Activated CD4-positive, alpha-beta T cell treated with anti-CD3 and anti-CD28 coated beads for 36 hours (primary cell): ENCODE data around the gene PRKCA. TPM values are rescaled to one million over a fixed set of nuclear protein-coding genes. Genes with fewer than 3 reads are reported as not detected.
A peak's percentile ranks its signal among the peaks of the same experiment; 100 is the strongest.
"Not testable (repeated sequence)": the region's sequence is repeated elsewhere in the genome, so short reads cannot be mapped to it uniquely, and the experiment has no call there.

Experiments
- ATAC-seq: fragments of 200-7000 bp; cut with Tn5 transposase; one replicate; pipeline ENCODE4 v1.10.0; 2021; ENCODE audit warnings: mild to moderate bottlenecking, moderate library complexity
- CTCF ChIA-PET: fragments of 350-600 bp; sonication (Branson Sonifier 250); formaldehyde crosslinking; loops from one replicate; lab custom pipeline; 2021; ENCODE audit warnings: antibody characterized with exemption; lab: Charles Lee
- POLR2A ChIA-PET: fragments of 350-600 bp; sonication (Branson Sonifier 250); formaldehyde crosslinking; loops from one replicate; lab custom pipeline; 2021; ENCODE audit warnings: antibody characterized with exemption, inconsistent platforms; lab: Charles Lee
- DNase-seq: peaks from one replicate; pipeline ENCODE4 v3.0.0-alpha.2; 2020
- H3K27ac Mint-ChIP-seq: one replicate; pipeline ENCODE4 v1.8.0; 2021; ENCODE audit warnings: mixed read lengths
- H3K27me3 Mint-ChIP-seq: one replicate; pipeline ENCODE4 v1.8.0; 2021; ENCODE audit warnings: mixed read lengths
- H3K36me3 Mint-ChIP-seq: one replicate; pipeline ENCODE4 v1.8.0; 2021; ENCODE audit warnings: low read depth, mixed read lengths
- H3K4me1 Mint-ChIP-seq: one replicate; pipeline ENCODE4 v1.8.0; 2021; ENCODE audit warnings: mixed read lengths
- H3K4me3 Mint-ChIP-seq: one replicate; pipeline ENCODE4 v1.8.0; 2021; ENCODE audit warnings: mild to moderate bottlenecking, moderate library complexity, mixed read lengths
- H3K9me3 Mint-ChIP-seq: one replicate; pipeline ENCODE4 v1.8.0; 2021; ENCODE audit warnings: low read depth, mixed read lengths
- intact Hi-C, 2 experiments: fragments of 100-400 bp; cut with DNase I in 1 of 2; cut with micrococcal nuclease in 1 of 2; formaldehyde crosslinking; loops; one replicate each; pipeline versions ENCODE4 v1.14.2 to v1.15.1; 2022 to 2024; cut with DNase I, micrococcal nuclease
- total RNA-seq, 2 experiments: library from RNA; stranded (reverse); gene quantifications; one replicate each; pipeline ENCODE4 v1.2.3, GENCODE V29; 2021

The PRKCA gene
- total RNA-seq, 2 experiments from 2014 or later = 73.3 to 77.0 TPM

DNA sequence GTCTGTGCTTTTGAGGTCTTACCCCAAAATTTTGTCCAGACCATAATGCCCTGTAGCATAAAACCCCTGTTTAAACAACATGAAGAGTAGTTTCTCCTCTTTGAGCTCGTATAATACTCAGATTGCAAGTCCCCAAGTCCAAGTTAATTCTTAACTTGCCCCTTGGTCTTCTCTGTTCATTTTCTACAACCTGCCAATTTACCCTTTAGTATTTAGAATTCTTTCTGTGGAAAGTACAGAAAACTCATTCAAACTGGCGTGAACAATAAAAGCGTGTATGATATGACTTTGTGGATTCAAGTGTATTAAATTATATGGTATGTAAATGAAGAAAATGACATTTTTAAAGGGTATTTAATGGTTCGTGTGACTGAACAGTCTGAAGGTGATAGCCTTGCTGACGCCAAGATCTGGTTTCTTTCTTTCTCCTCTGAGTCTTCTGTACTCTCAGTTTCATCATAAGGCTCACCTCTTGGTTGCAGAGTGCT is 185.6 kb downstream of the PRKCA start:
- ChIA-PET POLR2A (interaction anchor here (0.7 kb wide), 1 partner anchor 82 kb away, joined by 4 read pairs; no protein-coding TSS in a partner anchor), CTCF (no interaction called here)
- peaks cover 75% of the 10 kb centered on the region for H3K4me1 Mint-ChIP-seq

DNA sequence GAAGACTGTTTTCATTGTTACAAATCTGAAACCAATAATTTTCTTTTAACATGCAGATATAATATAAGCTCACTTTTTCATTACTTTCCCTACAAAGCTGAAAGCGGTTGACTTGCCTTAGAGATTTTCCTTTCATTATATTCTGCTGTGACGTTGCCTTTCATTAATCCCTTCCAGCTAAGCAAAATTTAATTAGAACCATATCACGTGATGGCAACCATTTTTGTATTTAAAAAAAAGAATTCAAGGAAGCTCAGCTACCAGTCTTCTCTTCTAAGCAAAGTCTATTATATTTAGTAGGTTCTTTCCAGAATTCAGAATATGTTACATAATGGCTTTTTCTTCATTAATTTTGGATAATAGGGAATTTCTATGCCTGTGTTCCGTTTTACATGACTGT is 186.5 kb downstream of the PRKCA start:
- DNase-seq = no peak
- POLR2A ChIA-PET = no interaction called here
- H3K4me1 Mint-ChIP-seq = peaks cover 78% of the 10 kb centered on the region
- H3K9me3 Mint-ChIP-seq = no peaks in the 10 kb centered on the region
- peaks cover 17% of the 10 kb centered on the region for H3K36me3 Mint-ChIP-seq
- ATAC-seq = no peak
- no peaks in the 10 kb centered on the region for H3K27me3 Mint-ChIP-seq
- CTCF ChIA-PET = no interaction called here
- H3K4me3 Mint-ChIP-seq = no peak overlapping the region
- intact Hi-C loops = no loop called here
- no peak overlapping the region for H3K27ac Mint-ChIP-seq

More for the DNA sequence above, 185.6 kb downstream of the PRKCA start:
- Mint-ChIP-seq H3K4me3 (no peak overlapping the region), H3K27me3 (no peaks in the 10 kb centered on the region), H3K9me3 (no peaks in the 10 kb centered on the region), H3K27ac (no peak overlapping the region), H3K36me3 (peaks cover 17% of the 10 kb centered on the region)
- DNase-seq = no peak
- ATAC-seq = no peak
- intact Hi-C loops = no loop called here

DNA sequence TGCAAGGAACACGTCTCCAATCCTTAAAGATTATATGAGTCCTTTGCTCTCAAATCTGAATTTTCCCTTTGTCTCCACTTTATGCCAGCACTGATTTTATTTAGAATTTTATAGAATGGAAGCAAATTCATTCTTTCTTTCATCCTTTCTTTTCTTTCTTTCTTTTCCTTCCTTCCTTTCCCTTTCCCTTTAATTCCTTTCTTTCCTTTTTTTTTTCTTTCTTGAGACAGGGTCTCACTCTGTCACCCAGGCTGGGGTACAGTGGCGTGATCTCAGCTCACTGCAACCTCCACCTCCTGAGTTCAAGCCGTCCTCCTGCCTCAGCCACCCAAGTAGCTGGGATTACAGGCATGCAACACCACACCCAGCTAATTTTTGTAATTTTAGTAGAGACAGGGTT is 187.2 kb downstream of the PRKCA start:
- H3K27ac Mint-ChIP-seq, DNase-seq, intact Hi-C loops, H3K9me3 Mint-ChIP-seq, CTCF ChIA-PET, H3K27me3 Mint-ChIP-seq, H3K4me3 Mint-ChIP-seq, POLR2A ChIA-PET, ATAC-seq: not testable (repeated sequence)
- H3K4me1 Mint-ChIP-seq = peaks cover 81% of the 10 kb centered on the region
- peaks cover 24% of the 10 kb centered on the region for H3K36me3 Mint-ChIP-seq

DNA sequence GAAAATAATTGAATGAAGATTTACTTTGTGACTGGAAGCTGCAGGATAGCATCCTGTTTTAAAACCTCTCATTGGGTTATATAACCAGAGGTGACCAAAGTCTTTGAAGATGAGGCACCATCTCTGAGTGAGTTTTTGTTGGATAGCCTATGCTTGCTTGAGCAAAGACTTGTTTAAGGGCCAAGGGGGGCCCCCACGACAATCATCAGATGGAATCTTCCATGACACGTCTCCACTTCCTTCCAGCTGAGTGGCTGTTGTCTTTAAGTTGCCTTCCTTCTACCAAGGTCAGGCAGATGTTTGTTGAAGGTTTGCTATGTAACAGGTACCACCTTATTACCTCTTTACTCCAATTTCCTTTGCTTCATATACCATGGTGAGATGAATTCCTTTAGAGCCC is 188.8 kb downstream of the PRKCA start:
- ATAC-seq = peak; percentile 71
- CTCF ChIA-PET = interaction anchor here (0.6 to 1.3 kb wide), 2 partner anchors 16 to 76 kb away, joined by 3 to 4 read pairs; no protein-coding TSS in a partner anchor
- Mint-ChIP-seq H3K36me3 (peaks cover 24% of the 10 kb centered on the region), H3K9me3 (no peaks in the 10 kb centered on the region), H3K4me3 (no peak overlapping the region), H3K27ac (no peak overlapping the region), H3K27me3 (no peaks in the 10 kb centered on the region), H3K4me1 (peaks cover 73% of the 10 kb centered on the region)
- DNase-seq = peak; percentile 64
- POLR2A ChIA-PET = no interaction called here
- intact Hi-C loops = no loop called here

DNA sequence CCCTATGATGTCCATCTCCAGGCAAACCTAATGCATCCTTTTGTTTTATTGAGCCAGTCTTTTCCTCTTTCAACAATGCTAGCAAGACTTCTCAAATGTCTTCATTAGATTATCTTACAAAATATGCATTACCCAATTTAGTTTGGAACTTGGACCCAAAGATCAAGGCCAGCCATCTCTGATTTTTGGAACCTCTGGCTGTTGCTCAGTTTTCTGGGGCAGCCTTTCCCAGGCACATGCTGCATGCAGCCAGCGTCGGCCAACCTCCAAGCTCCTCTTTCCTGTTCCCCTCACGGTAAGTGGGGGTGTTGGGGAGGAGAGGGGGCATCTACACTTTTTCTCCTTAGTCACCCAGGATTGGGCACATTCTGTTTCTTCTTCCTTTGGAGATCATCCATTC is 189.3 kb downstream of the PRKCA start:
- Mint-ChIP-seq H3K27me3 (no peaks in the 10 kb centered on the region), H3K36me3 (peaks cover 24% of the 10 kb centered on the region), H3K27ac (peak overlapping the region; percentile 52), H3K4me1 (peaks cover 70% of the 10 kb centered on the region), H3K4me3 (no peak overlapping the region), H3K9me3 (no peaks in the 10 kb centered on the region)
- ATAC-seq = no peak
- no peak for DNase-seq
- intact Hi-C loops = no loop called here
- ChIA-PET POLR2A (no interaction called here), CTCF (interaction anchor here (0.6 to 1.3 kb wide), 2 partner anchors 16 to 75 kb away, joined by 3 to 4 read pairs; no protein-coding TSS in a partner anchor)

DNA sequence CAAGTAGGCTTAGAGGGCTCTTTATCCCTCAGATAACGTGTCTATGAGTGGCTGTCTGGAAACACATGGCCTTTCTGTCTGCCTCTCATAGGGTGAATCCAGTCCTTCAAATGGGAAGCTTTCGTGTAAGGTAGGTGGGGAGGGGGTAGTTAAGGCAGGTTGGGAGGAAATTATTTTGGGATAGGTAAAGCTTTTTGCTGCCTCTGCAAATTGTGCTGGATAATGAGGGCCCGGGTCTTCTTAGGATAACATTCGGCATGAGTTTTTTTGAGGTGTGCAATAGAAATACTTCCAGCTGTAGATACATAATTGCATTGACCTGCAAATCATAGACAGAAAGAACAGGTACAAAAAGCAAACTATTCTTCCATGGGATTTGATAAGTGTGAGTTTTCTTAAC is 189.7 kb downstream of the PRKCA start:
- Mint-ChIP-seq H3K27ac (peak overlapping the region; percentile 52), H3K4me1 (peaks cover 67% of the 10 kb centered on the region), H3K27me3 (no peaks in the 10 kb centered on the region), H3K9me3 (no peaks in the 10 kb centered on the region), H3K4me3 (no peak overlapping the region), H3K36me3 (peaks cover 25% of the 10 kb centered on the region)
- ATAC-seq (no peak), DNase-seq (no peak)
- intact Hi-C loops = no loop called here
- POLR2A ChIA-PET = no interaction called here
- CTCF ChIA-PET = interaction anchor here (0.6 to 1.3 kb wide), 2 partner anchors 15 to 75 kb away, joined by 3 to 4 read pairs; no protein-coding TSS in a partner anchor

DNA sequence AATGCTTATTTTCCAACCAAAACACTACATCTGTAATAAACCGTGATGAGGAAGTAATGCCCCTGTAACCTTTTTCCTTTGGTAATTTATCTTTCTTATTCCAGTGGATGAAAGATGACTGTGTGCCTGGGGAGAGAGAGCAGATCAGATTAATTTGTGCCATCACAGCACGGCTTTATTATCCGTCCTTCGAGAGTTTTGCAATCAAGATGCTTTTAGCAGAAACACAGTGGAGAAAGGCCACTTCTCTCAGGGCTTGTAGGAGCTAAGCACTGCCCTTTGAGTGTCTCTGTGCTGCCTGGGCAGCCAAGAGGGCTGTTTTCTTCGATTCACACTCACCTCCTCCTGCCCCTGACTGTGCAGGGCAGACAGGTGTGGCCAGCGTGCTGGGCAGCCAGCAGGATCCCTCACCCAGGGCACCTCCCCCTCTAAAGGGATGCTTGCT is 190.2 kb downstream of the PRKCA start:
- Mint-ChIP-seq H3K4me3 (no peak overlapping the region), H3K27me3 (no peaks in the 10 kb centered on the region), H3K36me3 (peaks cover 24% of the 10 kb centered on the region), H3K4me1 (peaks cover 63% of the 10 kb centered on the region), H3K27ac (no peak overlapping the region), H3K9me3 (no peaks in the 10 kb centered on the region)
- POLR2A ChIA-PET = no interaction called here
- no peak for ATAC-seq
- intact Hi-C loops = no loop called here
- CTCF ChIA-PET = no interaction called here
- DNase-seq = no peak

DNA sequence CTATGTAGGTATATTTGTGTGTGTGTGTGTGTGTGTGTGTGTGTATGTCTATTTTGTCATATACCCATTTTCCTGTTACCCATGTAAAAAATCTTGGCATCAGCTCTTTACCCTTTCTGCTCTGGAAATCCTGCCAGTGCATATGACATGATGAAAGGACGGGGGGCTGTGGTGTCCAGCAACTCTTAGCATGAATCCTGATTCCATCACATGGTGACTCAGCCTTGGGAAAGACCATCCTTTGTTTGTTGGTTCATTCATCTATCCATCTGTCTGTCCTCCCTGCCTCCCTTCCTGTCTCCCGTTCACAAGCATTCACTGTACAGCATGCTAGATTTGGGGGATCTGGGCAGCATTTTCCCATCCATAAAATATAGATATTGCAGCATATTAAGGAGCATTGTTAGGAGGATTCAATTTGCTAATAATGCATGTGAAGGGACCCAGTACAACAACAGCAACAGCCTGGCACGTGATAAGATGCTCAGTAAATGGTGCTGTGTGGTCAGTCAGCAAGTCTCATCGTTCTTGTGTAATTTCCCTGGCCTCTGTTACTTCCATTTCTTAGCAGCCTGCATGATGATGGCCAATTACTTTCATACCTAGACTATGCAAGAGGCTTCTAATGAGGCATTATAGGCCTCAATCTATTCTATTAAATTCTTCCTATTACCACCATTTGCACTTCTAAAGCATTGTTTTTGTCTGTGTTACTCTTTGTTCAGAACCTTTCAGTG is 191.0 kb downstream of the PRKCA start:
- H3K36me3 Mint-ChIP-seq = peaks cover 30% of the 10 kb centered on the region
- ATAC-seq = peak; percentile 25
- H3K4me3 Mint-ChIP-seq = no peak overlapping the region
- H3K27me3 Mint-ChIP-seq = no peaks in the 10 kb centered on the region
- intact Hi-C loops = loop anchor here in 1 of 2 experiments (1.0 kb wide), 1 partner anchor 8 kb away; no protein-coding TSS in a partner anchor
- peak overlapping the region; percentile 73 for H3K27ac Mint-ChIP-seq
- ChIA-PET POLR2A (no interaction called here), CTCF (no interaction called here)
- H3K9me3 Mint-ChIP-seq = no peaks in the 10 kb centered on the region
- H3K4me1 Mint-ChIP-seq = peaks cover 60% of the 10 kb centered on the region
- no peak for DNase-seq

DNA sequence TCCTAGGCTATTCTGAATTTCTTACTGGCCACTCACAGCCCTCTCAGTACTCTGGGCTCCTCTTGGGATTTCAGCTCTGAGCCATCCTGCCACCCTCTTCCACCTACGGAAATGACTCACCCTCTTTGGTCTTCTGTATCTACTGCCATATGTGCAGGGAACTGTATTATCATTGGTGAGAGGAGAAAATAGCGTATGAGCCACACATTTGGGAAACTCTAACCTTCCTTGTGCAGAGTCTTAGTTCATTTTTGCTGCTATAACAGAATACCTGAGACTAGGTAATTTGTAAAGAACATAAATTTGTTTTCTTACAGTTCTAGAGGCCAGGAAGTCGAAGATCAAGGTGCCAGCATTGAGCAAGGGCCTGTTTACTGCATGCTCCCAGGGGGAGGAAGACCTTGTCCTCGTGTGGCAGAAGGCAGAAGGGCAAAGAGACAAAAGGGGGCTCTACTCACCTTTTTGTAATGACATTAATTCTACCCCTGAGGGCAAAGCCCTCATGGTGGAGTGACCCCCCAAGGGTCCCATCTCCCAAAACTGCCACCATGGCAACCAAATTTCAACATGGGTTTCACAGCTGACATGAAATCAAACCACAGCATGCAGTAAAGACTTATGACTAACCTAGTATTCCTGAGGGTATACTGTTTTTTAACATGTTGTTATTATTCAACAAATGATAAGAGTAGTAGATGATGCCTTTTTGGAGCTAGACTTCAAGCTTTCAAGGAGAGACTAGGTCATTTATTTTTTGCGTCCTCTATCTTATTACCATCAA is 191.8 kb downstream of the PRKCA start:
- peak; percentile 27 for DNase-seq
- POLR2A ChIA-PET = no interaction called here

DNA sequence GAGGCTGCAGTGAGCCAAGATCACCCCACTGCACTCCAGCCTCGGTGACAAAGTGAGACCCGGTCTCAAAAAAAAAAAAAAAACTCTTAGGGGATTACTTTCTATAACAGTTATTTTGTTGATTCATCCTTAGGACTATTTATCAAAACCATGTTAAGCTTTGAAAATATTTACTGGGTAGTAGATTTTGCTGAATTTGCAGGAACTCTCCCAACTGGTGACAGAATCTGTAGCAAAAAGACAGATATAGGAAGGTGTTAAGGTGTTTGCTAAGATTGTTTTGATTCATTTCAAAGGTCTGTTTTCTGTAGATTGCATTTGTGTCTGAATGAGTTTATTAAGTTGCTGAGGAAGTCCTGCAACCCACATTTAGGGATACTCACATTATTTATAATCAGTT is 192.6 kb downstream of the PRKCA start:
- CTCF ChIA-PET = interaction anchor here (0.5 to 0.9 kb wide), 3 partner anchors 9 to 30 kb away, joined by 3 read pairs; no protein-coding TSS in a partner anchor
- Mint-ChIP-seq H3K4me3 (no peak overlapping the region), H3K27me3 (no peaks in the 10 kb centered on the region), H3K4me1 (peaks cover 60% of the 10 kb centered on the region), H3K27ac (no peak overlapping the region), H3K9me3 (no peaks in the 10 kb centered on the region), H3K36me3 (peaks cover 36% of the 10 kb centered on the region)
- POLR2A ChIA-PET = no interaction called here
- intact Hi-C loops = no loop called here
- ATAC-seq = no peak
- DNase-seq = no peak

More for the DNA sequence above, 191.8 kb downstream of the PRKCA start:
- peak; percentile 88 for ATAC-seq
- intact Hi-C loops = loop anchor here in 1 of 2 experiments (1.0 kb wide), 1 partner anchor 9 kb away; no protein-coding TSS in a partner anchor
- Mint-ChIP-seq H3K27ac (peak overlapping the region; percentile 73), H3K27me3 (no peaks in the 10 kb centered on the region), H3K4me3 (no peak overlapping the region), H3K36me3 (peaks cover 36% of the 10 kb centered on the region), H3K4me1 (peaks cover 61% of the 10 kb centered on the region), H3K9me3 (no peaks in the 10 kb centered on the region)
- CTCF ChIA-PET = interaction anchor here (0.7 to 0.9 kb wide), 2 partner anchors 10 to 28 kb away, joined by 3 read pairs; no protein-coding TSS in a partner anchor

DNA sequence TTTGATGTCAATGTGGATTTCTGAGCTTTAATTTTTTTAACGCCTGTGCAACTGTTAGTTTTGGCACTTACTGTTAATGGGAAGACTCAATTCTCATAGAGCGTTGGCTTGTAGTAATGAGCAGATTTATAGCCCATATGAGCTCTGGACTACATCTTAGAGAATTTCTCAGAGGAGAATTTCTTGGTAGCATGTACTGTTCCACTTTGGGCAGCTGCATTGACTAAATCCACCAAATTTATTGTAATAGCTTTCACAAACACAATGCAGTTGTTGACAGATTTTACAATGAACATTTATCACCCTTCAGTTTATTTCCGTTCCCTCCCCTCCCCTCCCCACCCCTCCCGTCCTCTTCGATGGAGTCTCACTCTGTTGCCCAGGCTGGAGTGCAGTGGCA is 193.9 kb downstream of the PRKCA start:
- intact Hi-C loops = no loop called here
- ChIA-PET CTCF (interaction anchor here (0.6 to 1.0 kb wide), 2 partner anchors 26 to 212 kb away, joined by 3 read pairs; no protein-coding TSS in a partner anchor), POLR2A (no interaction called here)
- peaks cover 48% of the 10 kb centered on the region for H3K4me1 Mint-ChIP-seq
- H3K27me3 Mint-ChIP-seq = no peaks in the 10 kb centered on the region
- ATAC-seq (no peak), DNase-seq (no peak)
- no peaks in the 10 kb centered on the region for H3K9me3 Mint-ChIP-seq
- H3K27ac Mint-ChIP-seq = no peak overlapping the region
- H3K36me3 Mint-ChIP-seq = peaks cover 37% of the 10 kb centered on the region
- no peak overlapping the region for H3K4me3 Mint-ChIP-seq
